HG02870 (cell line): Measurements from ENCODE around the gene OTOG.
"Not testable (repeated sequence)": the region's sequence is repeated elsewhere in the genome, so short reads cannot be mapped to it uniquely, and the experiment has no call there.

Experiments used
- ATAC-seq: cut with Tn5 transposase; IDR thresholded peaks from one replicate; pipeline ENCODE4 v1.9.1; 2021; ENCODE audit warnings: mild to moderate bottlenecking, moderate library complexity; ENCODE audit not compliant: unreplicated experiment

OTOG gene

GRCh38 chr11:17622711-17623110 lies 75.7 kb downstream of the OTOG start:
- ATAC-seq, result not testable (repeated sequence)

GRCh38 chr11:17629113-17629512 lies 82.1 kb downstream of the OTOG start:
- ATAC-seq, result no peak

- ATAC-seq, result no peak
Observed at GRCh38 chr11:17630936-17631335, 83.9 kb downstream of the OTOG start.

- ATAC-seq, result no peak
Observed at GRCh38 chr11:17631702-17632365, 84.8 kb downstream of the OTOG start.

GRCh38 chr11:17633279-17633986 lies 86.4 kb downstream of the OTOG start:
- ATAC-seq, result no peak

- no peak for ATAC-seq
Observed at GRCh38 chr11:17633987-17634775, 87.1 kb downstream of the OTOG start.

GRCh38 chr11:17634776-17635550 lies 87.9 kb downstream of the OTOG start:
- ATAC-seq, result no peak

GRCh38 chr11:17635551-17635938 lies 88.5 kb downstream of the OTOG start:
- no peak for ATAC-seq

GRCh38 chr11:17636721-17637120 lies 89.7 kb downstream of the OTOG start:
- no peak for ATAC-seq

- ATAC-seq, result no peak
Observed at GRCh38 chr11:17637901-17638300, 90.8 kb downstream of the OTOG start.

GRCh38 chr11:17638311-17638710 lies 91.3 kb downstream of the OTOG start:
- ATAC-seq, result no peak

- ATAC-seq, result no peak
Observed at GRCh38 chr11:17639091-17639490, 92.0 kb downstream of the OTOG start.

- ATAC-seq, result no peak
Observed at GRCh38 chr11:17639781-17640180, 92.7 kb downstream of the OTOG start.

- no peak for ATAC-seq
Observed at GRCh38 chr11:17640493-17641164, 93.6 kb downstream of the OTOG start.

- no peak for ATAC-seq
Observed at GRCh38 chr11:17641792-17642350, 94.8 kb downstream of the OTOG start.

GRCh38 chr11:17642370-17642769 lies 95.3 kb downstream of the OTOG start:
- ATAC-seq, result no peak

GRCh38 chr11:17642980-17643379 lies 95.9 kb downstream of the OTOG start:
- ATAC-seq, result no peak

GRCh38 chr11:17643506-17644405 lies 96.7 kb downstream of the OTOG start:
- ATAC-seq, result no peak
